ENCODE measurements around the gene NCBP1.

DNA sequence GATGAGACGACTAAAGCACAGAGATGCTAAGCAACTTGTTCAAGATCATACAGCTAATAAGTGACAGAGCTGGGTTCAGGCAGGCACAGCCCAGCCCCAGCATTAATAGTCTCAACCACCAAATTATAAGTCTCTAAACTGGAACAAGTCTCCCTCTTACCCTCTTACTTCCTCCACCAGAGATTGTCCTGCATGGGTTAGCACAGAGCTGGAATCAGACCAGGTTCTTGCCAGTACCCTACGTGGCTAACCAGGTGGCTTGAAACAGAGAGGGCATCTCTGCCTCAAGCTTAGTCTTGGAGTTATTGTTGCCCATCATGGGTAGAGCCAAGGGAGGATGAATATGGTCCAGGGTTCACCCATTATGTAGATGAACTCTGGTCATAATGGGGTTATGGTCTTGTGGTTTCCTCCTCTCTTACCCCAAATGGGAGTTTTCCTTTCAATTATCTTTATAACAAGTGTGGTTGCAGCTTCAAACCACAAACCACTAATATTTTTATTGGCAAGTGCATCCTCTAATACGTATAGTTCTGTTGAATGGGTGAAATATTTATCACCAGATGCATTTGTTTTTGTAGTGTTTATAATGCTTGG is 71.8 kb downstream of the NCBP1 start:
- TF ChIP-seq CTCF (IDR thresholded peaks at IDR 0.05) (no peak), EZH2phosphoT487 (IDR thresholded peaks at IDR 0.05) (no peak), EZH2 (IDR thresholded peaks at IDR 0.05) (no peak)

Measured in neural progenitor cell (in vitro differentiated cells).